ENCODE measurements around the gene COMMD9.

COMMD9 gene

DNA sequence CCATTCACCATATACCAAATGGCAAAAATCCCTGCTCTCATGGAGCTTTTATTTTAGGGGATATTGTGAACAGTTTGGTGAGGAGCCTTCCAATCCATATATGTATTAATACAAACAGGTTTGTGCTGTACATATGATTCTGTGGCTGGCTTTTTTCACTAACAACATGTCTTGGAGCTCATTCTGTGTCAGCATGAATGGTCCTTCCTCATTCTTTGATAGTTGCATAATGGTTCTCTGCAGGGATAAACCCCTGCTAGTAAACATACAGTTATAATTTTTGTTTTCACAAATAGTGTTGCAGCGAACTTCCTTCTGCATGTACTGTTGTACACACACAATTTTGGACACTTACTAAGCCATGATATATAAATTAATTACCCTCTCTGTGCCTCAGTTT, 15.1 kb upstream of the COMMD9 start:
- Histone ChIP-seq H3K79me2 (no peaks in the 10 kb centered on the region), H3K9me3 (ENCODE audit: control insufficient read depth, low read length) (no peaks in the 10 kb centered on the region), H3K27me3 (ENCODE audit: control insufficient read depth, insufficient read depth, low read length) (no peaks in the 10 kb centered on the region), H3K36me3 (ENCODE audit: control insufficient read depth, insufficient read depth, low read length) (no peaks in the 10 kb centered on the region), H3K27ac (no peak overlapping the region), H3K4me2 (ENCODE audit: low read length) (no peak overlapping the region), H3K4me1 (no peaks in the 10 kb centered on the region), H3K4me3 (ENCODE audit: low read depth, low read length) (no peak overlapping the region), H3K9ac (no peak overlapping the region), H2AFZ (no peak overlapping the region)
- TF ChIP-seq, protein P1, sequence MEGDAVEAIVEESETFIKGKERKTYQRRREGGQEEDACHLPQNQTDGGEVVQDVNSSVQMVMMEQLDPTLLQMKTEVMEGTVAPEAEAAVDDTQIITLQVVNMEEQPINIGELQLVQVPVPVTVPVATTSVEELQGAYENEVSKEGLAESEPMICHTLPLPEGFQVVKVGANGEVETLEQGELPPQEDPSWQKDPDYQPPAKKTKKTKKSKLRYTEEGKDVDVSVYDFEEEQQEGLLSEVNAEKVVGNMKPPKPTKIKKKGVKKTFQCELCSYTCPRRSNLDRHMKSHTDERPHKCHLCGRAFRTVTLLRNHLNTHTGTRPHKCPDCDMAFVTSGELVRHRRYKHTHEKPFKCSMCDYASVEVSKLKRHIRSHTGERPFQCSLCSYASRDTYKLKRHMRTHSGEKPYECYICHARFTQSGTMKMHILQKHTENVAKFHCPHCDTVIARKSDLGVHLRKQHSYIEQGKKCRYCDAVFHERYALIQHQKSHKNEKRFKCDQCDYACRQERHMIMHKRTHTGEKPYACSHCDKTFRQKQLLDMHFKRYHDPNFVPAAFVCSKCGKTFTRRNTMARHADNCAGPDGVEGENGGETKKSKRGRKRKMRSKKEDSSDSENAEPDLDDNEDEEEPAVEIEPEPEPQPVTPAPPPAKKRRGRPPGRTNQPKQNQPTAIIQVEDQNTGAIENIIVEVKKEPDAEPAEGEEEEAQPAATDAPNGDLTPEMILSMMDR (IDR thresholded peaks at IDR 0.05), result no peak

- Histone ChIP-seq H3K4me1 (no peaks in the 10 kb centered on the region), H3K27ac (no peak overlapping the region)
- TF ChIP-seq, protein P1 (IDR thresholded peaks at IDR 0.05), result no peak
Observed at GRCh38 chr11:36300650-36301049, 11.4 kb upstream of the COMMD9 start.

GRCh38 chr11:36296884-36297543, 7.8 kb upstream of the COMMD9 start:
- Histone ChIP-seq H3K4me3 (ENCODE audit: low read depth, low read length) (no peak overlapping the region), H3K27ac (no peak overlapping the region), H3K4me2 (ENCODE audit: low read length) (no peak overlapping the region), H3K4me1 (no peaks in the 10 kb centered on the region), H3K9ac (no peak overlapping the region), H3K79me2 (no peaks in the 10 kb centered on the region), H3K27me3 (ENCODE audit: control insufficient read depth, insufficient read depth, low read length) (no peaks in the 10 kb centered on the region), H2AFZ (no peak overlapping the region), H3K9me3 (ENCODE audit: control insufficient read depth, low read length) (no peaks in the 10 kb centered on the region), H3K36me3 (ENCODE audit: control insufficient read depth, insufficient read depth, low read length) (no peaks in the 10 kb centered on the region)
- TF ChIP-seq, protein P1 (IDR thresholded peaks at IDR 0.05), result no peak

More at GRCh38 chr11:36300650-36301049, 11.4 kb upstream of the COMMD9 start:
- Histone ChIP-seq H3K36me3 (ENCODE audit: control insufficient read depth, insufficient read depth, low read length) (no peaks in the 10 kb centered on the region), H3K4me3 (ENCODE audit: low read depth, low read length) (no peak overlapping the region), H3K9me3 (ENCODE audit: control insufficient read depth, low read length) (no peaks in the 10 kb centered on the region), H3K79me2 (no peaks in the 10 kb centered on the region), H3K27me3 (ENCODE audit: control insufficient read depth, insufficient read depth, low read length) (no peaks in the 10 kb centered on the region), H3K4me2 (ENCODE audit: low read length) (no peak overlapping the region), H2AFZ (no peak overlapping the region), H3K9ac (no peak overlapping the region)

- no peaks in the 10 kb centered on the region for H3K27me3 ChIP-seq (ENCODE audit: control insufficient read depth, insufficient read depth, low read length)
- no peak within 1 kb of the TSS for H3K4me2 ChIP-seq (ENCODE audit: low read length)
- H2AFZ ChIP-seq, result no peak within 1 kb of the TSS
- H3K4me1 ChIP-seq, result no peaks in the 10 kb centered on the region
- H3K9ac ChIP-seq, result no peak within 1 kb of the TSS
- no peak within 1 kb of the TSS for H3K4me3 ChIP-seq (ENCODE audit: low read depth, low read length)
- H3K36me3 ChIP-seq (ENCODE audit: control insufficient read depth, insufficient read depth, low read length), result no peaks in the 10 kb centered on the region
- TF ChIP-seq, protein P1 (IDR thresholded peaks at IDR 0.05), result no peak
- H3K27ac ChIP-seq, result no peak within 1 kb of the TSS
- H3K9me3 ChIP-seq (ENCODE audit: control insufficient read depth, low read length), result no peaks in the 10 kb centered on the region
- no peaks in the 10 kb centered on the region for H3K79me2 ChIP-seq
Observed at GRCh38 chr11:36295926-36296325, 6.7 kb upstream of the COMMD9 start, which contains the start of gene PRR5L. Gene PRR5L (plus strand): TSS chr11:36296288. CDS start chr11:36401122, 104,834 bp downstream.

GRCh38 chr11:36292311-36292722, 3.1 kb upstream of the COMMD9 start:
- no peaks in the 10 kb centered on the region for H3K27me3 ChIP-seq (ENCODE audit: control insufficient read depth, insufficient read depth, low read length)
- H3K79me2 ChIP-seq, result peaks cover 4% of the 10 kb centered on the region
- no peak overlapping the region for H3K9ac ChIP-seq
- H3K4me2 ChIP-seq (ENCODE audit: low read length), result no peak overlapping the region
- TF ChIP-seq, protein P1 (IDR thresholded peaks at IDR 0.05), result no peak
- H3K4me3 ChIP-seq (ENCODE audit: low read depth, low read length), result no peak overlapping the region
- H3K27ac ChIP-seq, result no peak overlapping the region
- no peaks in the 10 kb centered on the region for H3K9me3 ChIP-seq (ENCODE audit: control insufficient read depth, low read length)
- H3K4me1 ChIP-seq, result no peaks in the 10 kb centered on the region
- H2AFZ ChIP-seq, result no peak overlapping the region
- H3K36me3 ChIP-seq (ENCODE audit: control insufficient read depth, insufficient read depth, low read length), result no peaks in the 10 kb centered on the region

All from parathyroid adenoma (tissue), 2 donors.